ENCODE data around the gene ANO7.

Gene ANO7

DNA sequence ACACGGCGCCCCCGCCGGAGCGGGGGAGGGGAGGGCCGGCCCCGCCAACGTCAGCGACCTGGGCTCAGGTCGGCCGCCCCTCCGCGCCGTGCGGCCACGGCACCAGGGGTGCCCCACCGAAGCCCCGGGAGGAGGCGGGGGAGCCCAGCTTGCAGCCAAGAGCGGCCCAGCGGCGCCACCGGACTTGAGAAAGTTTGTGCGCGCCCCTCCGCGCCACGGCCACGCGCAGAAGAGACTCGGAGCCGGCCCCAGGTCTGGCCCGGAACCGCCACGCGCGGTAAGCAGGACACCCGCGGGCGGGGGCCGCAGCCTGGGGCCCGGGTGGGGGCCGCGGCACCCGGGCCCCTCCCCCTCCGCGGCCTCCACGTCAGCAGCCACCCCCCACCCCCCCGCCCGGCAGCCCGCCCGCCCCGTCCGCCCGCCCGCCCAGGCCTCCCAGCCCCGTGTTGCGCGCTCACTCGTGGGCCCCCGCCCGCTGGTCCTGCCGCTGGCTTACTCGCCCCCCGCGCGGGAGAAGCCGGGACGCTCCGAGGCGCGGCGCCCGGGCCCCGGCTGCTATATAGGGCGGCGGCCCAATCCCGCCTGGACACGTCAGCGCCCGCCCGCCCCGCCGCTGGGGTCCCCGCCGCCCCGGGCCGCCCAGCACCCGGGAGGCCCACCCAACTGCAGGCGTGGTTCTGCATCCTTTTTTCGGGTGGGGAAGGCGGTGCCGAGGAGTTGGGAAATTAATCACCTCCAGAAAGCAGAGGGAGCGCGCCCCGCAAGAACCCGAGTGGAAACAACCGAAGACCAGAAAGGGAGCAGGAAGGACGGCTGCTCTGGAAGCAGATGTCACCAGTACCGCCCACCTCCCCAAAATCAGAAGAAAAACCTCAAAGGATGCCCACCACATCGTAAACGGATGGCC is 84.1 kb downstream of the ANO7 start:
- TF ChIP-seq, protein P1, sequence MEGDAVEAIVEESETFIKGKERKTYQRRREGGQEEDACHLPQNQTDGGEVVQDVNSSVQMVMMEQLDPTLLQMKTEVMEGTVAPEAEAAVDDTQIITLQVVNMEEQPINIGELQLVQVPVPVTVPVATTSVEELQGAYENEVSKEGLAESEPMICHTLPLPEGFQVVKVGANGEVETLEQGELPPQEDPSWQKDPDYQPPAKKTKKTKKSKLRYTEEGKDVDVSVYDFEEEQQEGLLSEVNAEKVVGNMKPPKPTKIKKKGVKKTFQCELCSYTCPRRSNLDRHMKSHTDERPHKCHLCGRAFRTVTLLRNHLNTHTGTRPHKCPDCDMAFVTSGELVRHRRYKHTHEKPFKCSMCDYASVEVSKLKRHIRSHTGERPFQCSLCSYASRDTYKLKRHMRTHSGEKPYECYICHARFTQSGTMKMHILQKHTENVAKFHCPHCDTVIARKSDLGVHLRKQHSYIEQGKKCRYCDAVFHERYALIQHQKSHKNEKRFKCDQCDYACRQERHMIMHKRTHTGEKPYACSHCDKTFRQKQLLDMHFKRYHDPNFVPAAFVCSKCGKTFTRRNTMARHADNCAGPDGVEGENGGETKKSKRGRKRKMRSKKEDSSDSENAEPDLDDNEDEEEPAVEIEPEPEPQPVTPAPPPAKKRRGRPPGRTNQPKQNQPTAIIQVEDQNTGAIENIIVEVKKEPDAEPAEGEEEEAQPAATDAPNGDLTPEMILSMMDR (IDR thresholded peaks at IDR 0.05): no peak

DNA sequence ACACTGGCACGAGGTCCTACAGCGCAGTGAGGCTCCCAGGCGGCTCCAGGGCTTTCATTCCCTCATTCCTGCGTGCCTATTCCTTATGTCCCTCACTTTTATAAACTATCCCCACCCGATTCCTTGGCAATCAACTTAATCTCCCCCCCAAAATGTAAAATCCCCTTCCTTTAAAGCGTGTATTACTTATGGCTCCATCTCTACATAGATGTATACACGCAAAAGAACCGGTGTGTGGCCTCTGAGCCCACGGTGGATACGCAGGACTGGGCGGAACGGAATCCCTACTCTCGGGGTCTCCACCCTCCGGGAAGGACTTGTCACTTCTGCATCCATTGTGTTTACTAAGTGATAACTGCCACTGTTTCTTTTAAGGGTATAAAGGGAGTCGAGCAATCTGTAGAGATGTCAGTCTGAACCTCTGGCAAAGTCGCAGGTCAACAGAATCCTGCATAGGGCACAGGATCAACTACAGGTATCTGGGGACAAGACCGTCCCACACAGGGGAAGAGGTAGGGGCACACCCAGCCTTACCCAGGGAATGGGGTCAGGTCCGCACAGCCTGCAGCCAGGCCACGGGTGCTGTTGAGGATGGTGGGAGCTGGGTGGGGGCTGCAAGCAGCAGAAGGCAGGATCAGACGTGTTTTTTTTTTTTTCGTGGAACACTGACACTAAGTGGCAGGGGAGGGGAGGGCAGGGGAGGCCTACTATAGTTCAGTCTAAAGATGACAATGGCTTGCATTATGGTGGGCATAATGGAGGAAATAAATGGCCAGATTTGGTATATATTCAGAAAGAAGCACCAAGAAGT is 84.9 kb downstream of the ANO7 start:
- TF ChIP-seq, protein P1 (IDR thresholded peaks at IDR 0.05): no peak

DNA sequence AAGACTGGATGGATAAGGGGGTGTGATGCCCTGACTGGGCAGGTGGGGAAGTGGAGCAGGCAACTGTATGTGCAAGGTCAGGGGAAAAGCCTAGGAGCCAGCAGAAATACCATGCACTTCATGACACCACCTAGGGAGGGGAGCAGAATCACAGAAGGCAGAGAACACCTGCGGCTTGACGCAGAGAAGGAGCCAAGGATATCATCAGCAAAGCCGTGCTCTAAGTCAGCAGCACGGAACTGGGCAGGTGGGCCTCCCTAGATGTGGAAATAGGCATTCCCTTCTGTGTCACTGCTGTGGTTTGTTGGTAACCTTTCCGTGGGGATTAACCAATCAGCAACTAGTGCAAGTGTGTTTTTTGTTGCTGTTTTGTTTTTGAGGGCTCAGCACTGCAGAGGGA is 85.7 kb downstream of the ANO7 start:
- TF ChIP-seq, protein P1 (IDR thresholded peaks at IDR 0.05): no peak

All from LNCAP (cell line).